ENCODE data around the gene DPF1.

GRCh38 chr19:38190061-38190460 lies 34.0 kb downstream of the DPF1 start:
- TF ChIP-seq, protein P1, sequence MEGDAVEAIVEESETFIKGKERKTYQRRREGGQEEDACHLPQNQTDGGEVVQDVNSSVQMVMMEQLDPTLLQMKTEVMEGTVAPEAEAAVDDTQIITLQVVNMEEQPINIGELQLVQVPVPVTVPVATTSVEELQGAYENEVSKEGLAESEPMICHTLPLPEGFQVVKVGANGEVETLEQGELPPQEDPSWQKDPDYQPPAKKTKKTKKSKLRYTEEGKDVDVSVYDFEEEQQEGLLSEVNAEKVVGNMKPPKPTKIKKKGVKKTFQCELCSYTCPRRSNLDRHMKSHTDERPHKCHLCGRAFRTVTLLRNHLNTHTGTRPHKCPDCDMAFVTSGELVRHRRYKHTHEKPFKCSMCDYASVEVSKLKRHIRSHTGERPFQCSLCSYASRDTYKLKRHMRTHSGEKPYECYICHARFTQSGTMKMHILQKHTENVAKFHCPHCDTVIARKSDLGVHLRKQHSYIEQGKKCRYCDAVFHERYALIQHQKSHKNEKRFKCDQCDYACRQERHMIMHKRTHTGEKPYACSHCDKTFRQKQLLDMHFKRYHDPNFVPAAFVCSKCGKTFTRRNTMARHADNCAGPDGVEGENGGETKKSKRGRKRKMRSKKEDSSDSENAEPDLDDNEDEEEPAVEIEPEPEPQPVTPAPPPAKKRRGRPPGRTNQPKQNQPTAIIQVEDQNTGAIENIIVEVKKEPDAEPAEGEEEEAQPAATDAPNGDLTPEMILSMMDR (IDR thresholded peaks at IDR 0.05), result no peak
- no peak for TF ChIP-seq POLR2A (IDR thresholded peaks at IDR 0.05)

Measured in adrenal gland (tissue), 5 donors.